ENCODE measurements around the gene CASD1.

GRCh38 chr7:94472608-94473007 is 37.0 kb upstream of the CASD1 start:
- TF ChIP-seq CTCF (IDR thresholded peaks at IDR 0.05 in 2 of 3, conservative IDR thresholded peaks at IDR 0.05 in 1 of 3; ENCODE audit: borderline replicate concordance in 1 of 3, insufficient read depth in 1 of 3, low read depth in 2 of 3, low read length in 2 of 3) (no peak), REST (IDR thresholded peaks at IDR 0.05; ENCODE audit: low read depth) (no peak)
